ENCODE measurements around the gene CCDC175.

The CCDC175 gene

DNA sequence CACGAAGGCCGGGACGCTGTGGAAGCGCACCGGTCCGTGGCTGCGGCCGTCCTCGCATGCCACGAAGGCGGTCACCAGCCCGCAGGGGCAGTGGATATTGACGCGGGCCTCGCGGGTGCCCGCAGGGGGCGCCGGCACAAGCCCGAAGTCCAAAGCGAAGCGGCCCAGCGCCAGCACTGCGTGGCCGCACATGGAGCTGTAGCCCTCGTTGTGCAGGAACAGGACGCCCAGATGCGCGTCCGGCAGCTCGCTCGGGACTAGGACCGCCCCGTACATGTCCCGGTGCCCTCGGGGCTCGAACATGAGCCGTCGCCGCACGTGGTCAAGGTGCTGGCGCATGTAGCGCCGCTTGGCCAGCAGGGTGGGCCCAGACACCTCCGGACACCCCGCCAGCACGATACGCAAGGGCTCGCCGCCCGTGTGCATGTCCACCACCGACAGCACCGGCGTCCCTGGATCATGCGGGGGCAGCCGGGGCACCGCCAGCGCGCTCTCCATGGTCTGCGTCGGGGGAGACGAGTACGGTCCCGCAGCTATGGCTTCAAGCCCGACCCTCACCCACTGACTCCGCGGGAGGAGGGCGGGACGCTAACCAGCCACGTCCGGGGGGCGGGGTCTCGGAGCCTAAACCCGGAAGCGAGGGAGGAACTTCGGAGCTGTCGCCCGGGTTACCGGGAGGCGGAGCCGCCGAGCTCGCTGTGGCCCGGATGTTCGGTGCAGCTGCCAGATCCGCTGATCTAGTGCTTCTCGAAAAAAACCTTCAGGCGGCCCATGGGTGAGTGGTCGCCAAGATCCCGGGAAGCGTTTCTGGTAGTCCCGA is 92.6 kb downstream of the CCDC175 start, which contains the start of the genes JKAMP and L3HYPDH:
JKAMP (plus strand) TSS at position 699 of the 820 bp plus-strand sequence; CDS start at position 772, 73 bp downstream.
L3HYPDH (minus strand) TSS at position 590 of the 820 bp plus-strand sequence; CDS start at position 498, 92 bp downstream.
- peak within 1 kb of the TSS; percentile 92 for H3K4me3 ChIP-seq (ENCODE audit: low read length)
- TF ChIP-seq, protein P1, sequence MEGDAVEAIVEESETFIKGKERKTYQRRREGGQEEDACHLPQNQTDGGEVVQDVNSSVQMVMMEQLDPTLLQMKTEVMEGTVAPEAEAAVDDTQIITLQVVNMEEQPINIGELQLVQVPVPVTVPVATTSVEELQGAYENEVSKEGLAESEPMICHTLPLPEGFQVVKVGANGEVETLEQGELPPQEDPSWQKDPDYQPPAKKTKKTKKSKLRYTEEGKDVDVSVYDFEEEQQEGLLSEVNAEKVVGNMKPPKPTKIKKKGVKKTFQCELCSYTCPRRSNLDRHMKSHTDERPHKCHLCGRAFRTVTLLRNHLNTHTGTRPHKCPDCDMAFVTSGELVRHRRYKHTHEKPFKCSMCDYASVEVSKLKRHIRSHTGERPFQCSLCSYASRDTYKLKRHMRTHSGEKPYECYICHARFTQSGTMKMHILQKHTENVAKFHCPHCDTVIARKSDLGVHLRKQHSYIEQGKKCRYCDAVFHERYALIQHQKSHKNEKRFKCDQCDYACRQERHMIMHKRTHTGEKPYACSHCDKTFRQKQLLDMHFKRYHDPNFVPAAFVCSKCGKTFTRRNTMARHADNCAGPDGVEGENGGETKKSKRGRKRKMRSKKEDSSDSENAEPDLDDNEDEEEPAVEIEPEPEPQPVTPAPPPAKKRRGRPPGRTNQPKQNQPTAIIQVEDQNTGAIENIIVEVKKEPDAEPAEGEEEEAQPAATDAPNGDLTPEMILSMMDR (conservative IDR thresholded peaks at IDR 0.05; ENCODE audit: low read depth, low read length) = peak; percentile 60
- peak; percentile 87 for DNase-seq (ENCODE audit: low read depth)

DNA sequence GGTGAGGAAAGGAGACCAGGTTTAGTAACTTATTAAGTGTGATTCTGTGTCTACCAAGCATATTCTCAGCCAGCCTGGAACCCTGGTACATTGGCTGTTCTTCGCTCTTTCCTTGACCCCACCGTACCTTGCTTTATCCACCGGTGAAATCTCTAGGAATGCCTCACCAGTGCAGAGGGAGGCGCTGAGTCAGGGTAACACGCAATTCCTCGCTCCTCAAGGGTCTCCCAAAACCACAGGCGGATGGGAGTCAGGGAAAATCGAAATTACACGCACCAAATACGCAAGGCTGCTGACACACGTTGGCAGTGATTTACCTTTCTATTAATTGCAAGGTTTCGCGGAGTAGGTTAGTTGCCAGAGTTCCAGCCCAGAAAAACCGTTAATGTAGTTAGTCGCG is 93.2 kb downstream of the CCDC175 start:
- TF ChIP-seq, protein P1 (conservative IDR thresholded peaks at IDR 0.05; ENCODE audit: low read depth, low read length) = no peak
- peak overlapping the region; percentile 92 for H3K4me3 ChIP-seq (ENCODE audit: low read length)
- no peak for DNase-seq (ENCODE audit: low read depth)

DNA sequence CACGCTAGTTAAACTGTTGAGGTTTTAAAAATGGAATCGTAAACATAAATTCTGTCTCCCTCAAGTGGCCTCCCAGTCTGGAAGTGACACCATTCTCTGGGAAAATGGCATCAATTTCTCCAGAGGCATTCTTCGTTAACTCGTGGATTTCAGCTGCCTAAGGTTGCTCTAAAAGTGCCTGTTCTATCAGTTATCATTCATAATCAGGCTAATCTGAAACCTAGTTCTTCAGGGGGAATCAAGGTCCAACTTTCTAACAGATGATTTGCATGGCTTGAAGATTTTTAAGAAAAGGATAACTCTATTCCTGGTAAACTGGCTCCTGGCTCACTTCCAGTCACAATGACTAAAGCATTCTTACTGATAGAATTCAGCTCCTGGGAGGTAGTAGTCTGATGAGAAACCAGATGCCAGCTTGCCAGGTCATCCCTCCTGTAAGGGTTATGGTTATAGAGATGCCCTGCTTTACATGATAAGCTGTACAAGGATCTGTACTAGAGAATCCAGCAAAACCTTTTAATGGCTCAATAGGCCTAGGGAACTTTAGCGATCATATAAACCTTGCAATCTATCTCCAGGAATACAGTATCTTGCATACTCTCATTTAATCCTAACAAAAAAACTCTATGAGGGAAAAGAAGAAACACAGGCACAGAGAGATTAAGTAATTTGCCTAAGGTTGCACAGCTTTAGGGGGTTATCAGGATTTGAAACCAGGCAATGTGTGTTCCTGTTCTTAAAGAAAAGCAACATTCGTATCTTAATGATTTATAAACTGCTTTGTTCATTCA is 93.9 kb downstream of the CCDC175 start:
- DNase-seq (ENCODE audit: low read depth) = peak; percentile 66
- H3K4me3 ChIP-seq (ENCODE audit: low read length) = peak overlapping the region; percentile 92
- TF ChIP-seq, protein P1 (conservative IDR thresholded peaks at IDR 0.05; ENCODE audit: low read depth, low read length) = no peak

DNA sequence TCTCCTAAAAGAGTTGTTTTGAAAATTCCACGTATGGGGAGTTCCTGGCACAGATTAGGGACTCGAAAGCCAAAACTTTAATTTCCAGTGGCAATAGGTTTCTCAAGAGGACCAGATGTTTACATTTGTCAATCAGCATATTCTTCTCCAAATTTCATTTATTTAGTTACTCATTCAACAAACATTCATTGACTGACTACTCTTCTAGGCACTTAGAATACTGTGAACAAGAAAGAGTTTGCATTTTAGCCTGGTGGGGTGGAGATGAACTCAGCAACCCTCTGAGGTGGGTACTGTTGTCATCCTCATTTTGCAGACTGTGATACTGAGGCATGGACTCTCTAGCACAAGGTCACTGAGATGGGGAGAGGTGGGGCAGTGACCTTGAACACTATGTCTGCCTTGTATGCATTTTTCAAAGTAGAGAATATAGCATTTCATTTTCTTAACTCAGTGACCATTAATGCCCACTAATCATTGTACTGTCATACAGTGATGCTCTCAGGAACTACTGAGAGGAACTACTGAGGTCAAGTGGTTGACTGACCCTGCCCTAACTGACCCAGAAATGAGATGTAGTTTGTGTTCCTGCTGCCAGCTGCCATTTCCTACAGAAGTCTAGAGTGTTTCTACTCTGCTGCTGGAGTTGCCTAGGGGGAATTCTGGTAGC is 94.6 kb downstream of the CCDC175 start:
- TF ChIP-seq, protein P1 (conservative IDR thresholded peaks at IDR 0.05; ENCODE audit: low read depth, low read length) = no peak
- no peak for DNase-seq (ENCODE audit: low read depth)
- H3K4me3 ChIP-seq (ENCODE audit: low read length) = peak overlapping the region; percentile 92

DNA sequence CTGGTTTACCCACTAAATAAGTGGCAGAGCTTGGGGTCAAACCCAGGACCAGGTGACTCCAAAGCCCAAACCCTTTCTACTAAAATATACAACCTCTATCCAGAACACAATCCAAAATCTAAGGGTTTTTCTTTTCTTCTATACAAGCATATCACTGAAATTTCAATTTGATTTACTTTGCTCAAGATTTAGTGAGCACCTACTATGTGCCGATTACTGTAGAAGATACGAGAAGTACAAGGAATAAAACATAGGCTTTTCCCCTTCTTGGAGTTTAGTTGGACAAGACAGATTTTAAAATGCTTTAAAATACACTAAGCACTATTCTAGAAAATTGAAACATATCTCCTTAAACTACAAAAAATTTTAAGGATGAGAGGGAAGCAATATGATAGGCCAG is 95.2 kb downstream of the CCDC175 start:
- DNase-seq (ENCODE audit: low read depth) = no peak
- TF ChIP-seq, protein P1 (conservative IDR thresholded peaks at IDR 0.05; ENCODE audit: low read depth, low read length) = no peak
- peak overlapping the region; percentile 3 for H3K4me3 ChIP-seq (ENCODE audit: low read length)

DNA sequence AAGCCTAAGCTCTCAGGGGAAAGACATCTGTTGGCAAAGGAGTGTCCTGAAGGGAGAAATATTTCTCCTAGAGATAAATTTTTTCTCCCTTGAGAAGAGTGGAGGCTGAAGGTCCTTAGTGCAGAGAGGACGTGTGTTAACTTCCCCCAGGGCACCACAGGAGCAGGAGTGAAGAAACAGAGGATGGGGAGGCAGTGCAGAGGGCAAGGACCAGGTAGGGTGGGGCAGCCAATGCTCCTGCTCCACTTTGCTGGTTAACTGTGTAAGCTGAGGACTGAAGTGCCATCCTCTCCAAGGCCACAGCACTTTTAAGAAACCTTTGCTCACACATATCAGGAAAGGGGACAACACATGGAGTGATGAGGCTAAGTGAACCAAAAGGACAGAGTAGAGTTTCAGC is 96.4 kb downstream of the CCDC175 start:
- no peak overlapping the region for H3K4me3 ChIP-seq (ENCODE audit: low read length)
- no peak for DNase-seq (ENCODE audit: low read depth)
- TF ChIP-seq, protein P1 (conservative IDR thresholded peaks at IDR 0.05; ENCODE audit: low read depth, low read length) = no peak
